HepG2 (cell line): Measurements from ENCODE around the gene SEMA3B. TPM values are rescaled to one million over a fixed set of nuclear protein-coding genes. Genes with fewer than 3 reads are reported as not detected.

ENCODE experiments used
- SNAPC4 ChIP-seq: sonication (generic); formaldehyde crosslinking; IDR thresholded peaks from 2 replicates; pipeline ENCODE4 v1.4.0; 2020; ENCODE audit warnings: mild to moderate bottlenecking, missing genetic modification reagents
- STAG1 ChIP-seq: sonication (generic); formaldehyde crosslinking; IDR thresholded peaks from 2 replicates; pipeline ENCODE4 v1.4.0; 2020; ENCODE audit warnings: missing genetic modification reagents
- TRIM24 ChIP-seq: sonication (generic); formaldehyde crosslinking; IDR thresholded peaks from 2 replicates; pipeline ENCODE4 v1.8.0; 2022; ENCODE audit warnings: mild to moderate bottlenecking, missing genetic modification reagents
- ZBTB33 ChIP-seq: sonication (generic); formaldehyde crosslinking; IDR thresholded peaks from 2 replicates; pipeline ENCODE4 v1.4.0; 2020; ENCODE audit warnings: missing genetic modification reagents
- ZZZ3 ChIP-seq: sonication (generic); formaldehyde crosslinking; IDR thresholded peaks from 2 replicates; pipeline ENCODE4 v1.4.0; 2020; ENCODE audit warnings: missing genetic modification reagents, mild to moderate bottlenecking, borderline replicate concordance
- polyA plus RNA-seq, 8 experiments: library from polyadenylated mRNA; depleted of rRNA in 3 of 8; stranded (reverse) in 7 of 8; unstranded in 1 of 8; fragments of >200 nt; fragmentation: Illumina TruSeq in 4 of 8; extraction: Trizol in 4 of 8; gene quantifications; 2 replicates each; pipeline versions ENCODE4 v1.2.1 to v1.2.3, GENCODE V29; 2011 to 2016; ENCODE audit warnings: low read depth in 4 of 8, missing spikeins in 1 of 8, mixed read lengths in 1 of 8; ENCODE audit not compliant: insufficient read depth in 1 of 8
- total RNA-seq, 5 experiments: library from RNA; depleted of rRNA; stranded (reverse); fragments of >200 nt; fragmentation: Illumina TruSeq; extraction: Trizol; gene quantifications; 2 replicates each; pipeline ENCODE4 v1.2.3, GENCODE V29; 2016; ENCODE audit warnings: low read depth in 1 of 5
- TF ChIP-seq, protein P1 (sequence below): sonication (generic); formaldehyde crosslinking; IDR thresholded peaks from 2 replicates; pipeline ENCODE4 v1.4.0; 2020; ENCODE audit warnings: mild to moderate bottlenecking, missing genetic modification reagents, borderline replicate concordance
- TF ChIP-seq, protein P2 (sequence below): sonication (generic); formaldehyde crosslinking; IDR thresholded peaks from 2 replicates; pipeline ENCODE4 v1.4.0; 2020; ENCODE audit warnings: missing genetic modification reagents
- TF ChIP-seq, protein P3 (sequence below): sonication (generic); formaldehyde crosslinking; IDR thresholded peaks from 2 replicates; pipeline ENCODE4 v1.5.0; 2020; ENCODE audit warnings: mild to moderate bottlenecking, missing genetic modification reagents, borderline replicate concordance

Gene SEMA3B
- total and polyA plus RNA-seq, 2 of the 13 experiments (the other 11 are each of a cell fraction or from before 2014, with no cell fraction given): 93.2 to 158 TPM

DNA sequence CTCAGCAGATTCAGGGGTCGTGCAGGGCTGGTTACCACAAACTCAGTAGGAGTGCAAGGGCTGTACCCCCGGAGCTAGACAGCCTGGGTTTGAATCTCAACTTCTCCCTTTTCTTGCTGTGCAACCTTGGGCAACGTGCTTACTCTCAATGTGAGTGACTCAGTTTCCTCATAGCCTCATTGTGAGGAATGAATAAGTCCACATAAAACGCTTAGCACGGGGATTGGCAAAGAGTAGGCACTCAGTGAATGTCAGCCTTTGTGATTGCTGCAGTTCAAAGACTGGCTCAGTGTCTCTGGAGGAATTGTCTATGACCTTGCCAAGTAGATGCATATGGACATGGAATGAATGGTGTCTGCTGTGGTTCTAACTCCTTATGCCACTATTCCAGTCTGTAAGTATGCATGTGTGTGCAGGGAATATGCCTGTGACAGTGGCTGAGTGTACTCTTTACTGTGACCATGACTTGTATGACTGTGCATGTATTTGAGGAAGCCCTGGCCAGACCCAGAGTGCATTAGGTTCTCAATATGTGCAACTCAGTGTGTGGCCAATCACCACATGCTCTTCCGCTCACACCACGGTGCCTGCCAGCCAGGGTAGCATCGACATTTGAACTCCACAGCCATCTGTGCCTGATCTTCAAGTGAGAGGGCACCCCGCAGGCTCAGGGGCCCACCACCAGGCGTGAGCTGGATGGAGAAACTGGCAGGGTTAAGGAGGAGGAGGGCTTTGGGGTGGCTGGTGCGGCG is 31.2 kb downstream of the SEMA3B start (continued):
- TF ChIP-seq ZBTB33 (peak; percentile 79), TRIM24 (CRISPR knock-in tag) (no peak), STAG1 (CRISPR knock-in tag) (no peak), ZZZ3 (CRISPR knock-in tag) (no peak; the same call in 1 of the 2 replicates), SNAPC4 (CRISPR knock-in tag) (no peak)
- TF ChIP-seq, protein P1, sequence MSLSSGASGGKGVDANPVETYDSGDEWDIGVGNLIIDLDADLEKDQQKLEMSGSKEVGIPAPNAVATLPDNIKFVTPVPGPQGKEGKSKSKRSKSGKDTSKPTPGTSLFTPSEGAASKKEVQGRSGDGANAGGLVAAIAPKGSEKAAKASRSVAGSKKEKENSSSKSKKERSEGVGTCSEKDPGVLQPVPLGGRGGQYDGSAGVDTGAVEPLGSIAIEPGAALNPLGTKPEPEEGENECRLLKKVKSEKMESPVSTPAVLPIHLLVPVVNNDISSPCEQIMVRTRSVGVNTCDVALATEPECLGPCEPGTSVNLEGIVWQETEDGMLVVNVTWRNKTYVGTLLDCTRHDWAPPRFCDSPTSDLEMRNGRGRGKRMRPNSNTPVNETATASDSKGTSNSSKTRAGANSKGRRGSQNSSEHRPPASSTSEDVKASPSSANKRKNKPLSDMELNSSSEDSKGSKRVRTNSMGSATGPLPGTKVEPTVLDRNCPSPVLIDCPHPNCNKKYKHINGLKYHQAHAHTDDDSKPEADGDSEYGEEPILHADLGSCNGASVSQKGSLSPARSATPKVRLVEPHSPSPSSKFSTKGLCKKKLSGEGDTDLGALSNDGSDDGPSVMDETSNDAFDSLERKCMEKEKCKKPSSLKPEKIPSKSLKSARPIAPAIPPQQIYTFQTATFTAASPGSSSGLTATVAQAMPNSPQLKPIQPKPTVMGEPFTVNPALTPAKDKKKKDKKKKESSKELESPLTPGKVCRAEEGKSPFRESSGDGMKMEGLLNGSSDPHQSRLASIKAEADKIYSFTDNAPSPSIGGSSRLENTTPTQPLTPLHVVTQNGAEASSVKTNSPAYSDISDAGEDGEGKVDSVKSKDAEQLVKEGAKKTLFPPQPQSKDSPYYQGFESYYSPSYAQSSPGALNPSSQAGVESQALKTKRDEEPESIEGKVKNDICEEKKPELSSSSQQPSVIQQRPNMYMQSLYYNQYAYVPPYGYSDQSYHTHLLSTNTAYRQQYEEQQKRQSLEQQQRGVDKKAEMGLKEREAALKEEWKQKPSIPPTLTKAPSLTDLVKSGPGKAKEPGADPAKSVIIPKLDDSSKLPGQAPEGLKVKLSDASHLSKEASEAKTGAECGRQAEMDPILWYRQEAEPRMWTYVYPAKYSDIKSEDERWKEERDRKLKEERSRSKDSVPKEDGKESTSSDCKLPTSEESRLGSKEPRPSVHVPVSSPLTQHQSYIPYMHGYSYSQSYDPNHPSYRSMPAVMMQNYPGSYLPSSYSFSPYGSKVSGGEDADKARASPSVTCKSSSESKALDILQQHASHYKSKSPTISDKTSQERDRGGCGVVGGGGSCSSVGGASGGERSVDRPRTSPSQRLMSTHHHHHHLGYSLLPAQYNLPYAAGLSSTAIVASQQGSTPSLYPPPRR (CRISPR knock-in tag): no peak
- TF ChIP-seq, protein P2, sequence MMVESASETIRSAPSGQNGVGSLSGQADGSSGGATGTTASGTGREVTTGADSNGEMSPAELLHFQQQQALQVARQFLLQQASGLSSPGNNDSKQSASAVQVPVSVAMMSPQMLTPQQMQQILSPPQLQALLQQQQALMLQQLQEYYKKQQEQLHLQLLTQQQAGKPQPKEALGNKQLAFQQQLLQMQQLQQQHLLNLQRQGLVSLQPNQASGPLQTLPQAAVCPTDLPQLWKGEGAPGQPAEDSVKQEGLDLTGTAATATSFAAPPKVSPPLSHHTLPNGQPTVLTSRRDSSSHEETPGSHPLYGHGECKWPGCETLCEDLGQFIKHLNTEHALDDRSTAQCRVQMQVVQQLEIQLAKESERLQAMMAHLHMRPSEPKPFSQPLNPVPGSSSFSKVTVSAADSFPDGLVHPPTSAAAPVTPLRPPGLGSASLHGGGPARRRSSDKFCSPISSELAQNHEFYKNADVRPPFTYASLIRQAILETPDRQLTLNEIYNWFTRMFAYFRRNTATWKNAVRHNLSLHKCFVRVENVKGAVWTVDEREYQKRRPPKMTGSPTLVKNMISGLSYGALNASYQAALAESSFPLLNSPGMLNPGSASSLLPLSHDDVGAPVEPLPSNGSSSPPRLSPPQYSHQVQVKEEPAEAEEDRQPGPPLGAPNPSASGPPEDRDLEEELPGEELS (CRISPR knock-in tag): peak; percentile 2; the same call in 1 of the 2 replicates
- TF ChIP-seq, protein P3, sequence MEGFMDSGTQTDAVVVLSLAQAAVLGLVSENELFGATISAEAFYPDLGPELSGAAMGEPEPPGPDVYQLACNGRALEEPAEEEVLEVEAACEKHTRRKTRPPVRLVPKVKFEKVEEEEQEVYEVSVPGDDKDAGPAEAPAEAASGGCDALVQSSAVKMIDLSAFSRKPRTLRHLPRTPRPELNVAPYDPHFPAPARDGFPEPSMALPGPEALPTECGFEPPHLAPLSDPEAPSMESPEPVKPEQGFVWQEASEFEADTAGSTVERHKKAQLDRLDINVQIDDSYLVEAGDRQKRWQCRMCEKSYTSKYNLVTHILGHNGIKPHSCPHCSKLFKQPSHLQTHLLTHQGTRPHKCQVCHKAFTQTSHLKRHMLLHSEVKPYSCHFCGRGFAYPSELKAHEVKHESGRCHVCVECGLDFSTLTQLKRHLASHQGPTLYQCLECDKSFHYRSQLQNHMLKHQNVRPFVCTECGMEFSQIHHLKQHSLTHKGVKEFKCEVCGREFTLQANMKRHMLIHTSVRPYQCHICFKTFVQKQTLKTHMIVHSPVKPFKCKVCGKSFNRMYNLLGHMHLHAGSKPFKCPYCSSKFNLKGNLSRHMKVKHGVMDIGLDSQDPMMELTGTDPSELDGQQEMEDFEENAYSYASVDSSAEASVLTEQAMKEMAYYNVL (CRISPR knock-in tag): no peak
